A549 (cell line): Measurements from ENCODE around the gene PTCH2.

Source experiments
- CTCF ChIP-seq: fragments of >200 bp; sonication (Bioruptor Twin); formaldehyde crosslinking; IDR thresholded peaks from 3 replicates; pipeline ENCODE4 v1.5.1; 2016
- RNF2 ChIP-seq: fragments of 200-600 bp; sonication (generic); IDR thresholded peaks from 2 replicates; pipeline ENCODE4 v1.6.1; 2016; ENCODE audit warnings: low read depth, mild to moderate bottlenecking, antibody characterized with exemption, moderate library complexity, borderline replicate concordance

- no peak for TF ChIP-seq CTCF
- no peak for TF ChIP-seq RNF2
Measured at GRCh38 chr1:44783697-44784093, 59.4 kb downstream of the PTCH2 start.
